Transverse colon (tissue), 4 donors: ENCODE results near the gene KRT72. TPM values are rescaled to one million over a fixed set of nuclear protein-coding genes. Genes with fewer than 3 reads are reported as not detected.

Experiments
- DNase-seq: peaks from one replicate; pipeline ENCODE4 v3.0.0-alpha.2; 2019
- H3K27ac ChIP-seq, 4 donors: fragments of 200-600 bp; sonication (generic); 2 replicates each; pipeline ENCODE4 v1.5.1; 2016 to 2018; ENCODE audit warnings: inconsistent platforms in 4 of 4
- H3K27me3 ChIP-seq: fragments of 200-600 bp; sonication (generic); 2 replicates; pipeline ENCODE4 v1.5.1; 2017; ENCODE audit warnings: inconsistent platforms
- H3K36me3 ChIP-seq, 4 donors: fragments of 200-600 bp; sonication (generic); 2 replicates each; pipeline ENCODE4 v1.5.1; 2017 to 2019; ENCODE audit warnings: inconsistent platforms in 4 of 4
- H3K4me1 ChIP-seq, 4 donors: fragments of 200-600 bp; sonication (generic); 2 replicates each; pipeline ENCODE4 v1.5.1; 2017 to 2020; ENCODE audit warnings: inconsistent platforms in 4 of 4
- H3K4me3 ChIP-seq, 4 donors: fragments of 200-600 bp; sonication (generic); 1 replicate in 1 of 4; 2 replicates in 3 of 4; pipeline versions ENCODE4 v1.5.1 to v1.6.1; 2017 to 2019; ENCODE audit warnings: inconsistent platforms in 4 of 4
- H3K9me3 ChIP-seq, 2 donors: fragments of 200-600 bp; sonication (generic); 2 replicates each; pipeline ENCODE4 v1.5.1; 2017 to 2019; ENCODE audit warnings: inconsistent platforms in 2 of 2
- EP300 ChIP-seq: sonication (generic); formaldehyde crosslinking; IDR thresholded peaks from one replicate; pipeline ENCODE4 v1.6.1; 2017; ENCODE audit warnings: antibody characterized with exemption, low read depth
- POLR2A ChIP-seq: fragments of 450-650 bp; IDR thresholded peaks from one replicate; pipeline ENCODE4 v1.6.1; 2016; ENCODE audit warnings: antibody characterized with exemption, mild to moderate bottlenecking, moderate library complexity
- POLR2AphosphoS5 ChIP-seq, 3 donors: sonication (generic); formaldehyde crosslinking; IDR thresholded peaks; one replicate each; pipeline ENCODE4 v1.6.1; 2016; ENCODE audit warnings: antibody characterized with exemption in 3 of 3
- WGBS, 2 donors: methylation state at CpG; one replicate each; pipeline ENCODE4 v1.1.5; 2018; ENCODE audit warnings: low coverage in 1 of 2; 5-methylcytosine and 5-hydroxymethylcytosine counted together
- in situ Hi-C, 4 donors: fragments of 200-750 bp; cut with MboI; loops; one replicate each; pipeline versions ENCODE4 v1.15.0 to v1.15.1; 2017; ENCODE audit warnings: low sequenced_read_pairs in 3 of 4, low pct_ligation_motif_present in 1 of 4, low pct_unique_long_range_greater_than_20kb in 1 of 4
- intact Hi-C: fragments of 100-400 bp; cut with DNase I; formaldehyde crosslinking; loops from one replicate; pipeline ENCODE4 v1.15.1; 2023; ENCODE audit warnings: low total_unique reads
- total RNA-seq, 4 donors: library from RNA; depleted of rRNA; stranded (reverse); fragments of >200 nt; gene quantifications; one replicate each; pipeline ENCODE4 v1.1.0, GENCODE V29; 2016
- TF ChIP-seq, protein P1 (sequence below), 5 experiments: fragments of 200-600 bp in 3 of 5; fragments of 450-650 bp in 2 of 5; sonication (generic) in 3 of 5; IDR thresholded peaks; 1 replicate in 2 of 5; 2 replicates in 3 of 5; pipeline ENCODE4 v1.5.1; 2016 to 2017; ENCODE audit warnings: antibody characterized with exemption in 5 of 5, inconsistent platforms in 3 of 5, mild to moderate bottlenecking in 2 of 5, moderate library complexity in 1 of 5

Gene KRT72
- total RNA-seq, 4 donors from 2014 or later = not detected

DNA sequence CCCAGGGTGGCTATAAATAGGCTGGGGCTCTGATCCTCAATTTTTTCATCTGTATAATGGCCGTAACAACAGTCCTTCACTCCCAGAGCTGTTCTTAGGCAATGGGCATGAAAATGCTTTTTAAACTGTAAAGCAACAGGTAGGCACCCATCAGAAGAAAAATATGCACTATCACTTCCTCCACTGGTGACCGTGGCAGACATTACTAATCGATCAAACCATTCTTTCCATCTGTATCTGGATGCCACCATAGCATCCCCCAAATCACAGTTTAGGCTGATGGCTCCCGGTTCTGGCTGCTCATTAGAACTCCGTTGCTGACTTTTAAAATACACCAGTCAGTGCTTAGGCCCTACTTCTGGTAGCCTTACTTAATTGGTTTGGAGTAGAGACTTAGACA, 59.6 kb downstream of the KRT72 start:
- WGBS, 2 donors = 92 to 100% methylated on average over 1 to 5 of the region's 5 CpGs
- H3K36me3 ChIP-seq = no peaks in the 10 kb centered on the region
- H3K4me1 ChIP-seq = peaks cover 0 to 3% (median 0%) of the 10 kb centered on the region in 4 donors
- intact Hi-C loops = no loop called here
- no peak for DNase-seq
- in situ Hi-C loops = no loop called here
- H3K4me3 ChIP-seq = no peak overlapping the region
- H3K27me3 ChIP-seq = no peaks in the 10 kb centered on the region
- H3K9me3 ChIP-seq = no peaks in the 10 kb centered on the region
- TF ChIP-seq EP300 (no peak), POLR2AphosphoS5 (IDR thresholded peaks at IDR 0.05) (no peak), POLR2A (no peak)
- TF ChIP-seq, protein P1, sequence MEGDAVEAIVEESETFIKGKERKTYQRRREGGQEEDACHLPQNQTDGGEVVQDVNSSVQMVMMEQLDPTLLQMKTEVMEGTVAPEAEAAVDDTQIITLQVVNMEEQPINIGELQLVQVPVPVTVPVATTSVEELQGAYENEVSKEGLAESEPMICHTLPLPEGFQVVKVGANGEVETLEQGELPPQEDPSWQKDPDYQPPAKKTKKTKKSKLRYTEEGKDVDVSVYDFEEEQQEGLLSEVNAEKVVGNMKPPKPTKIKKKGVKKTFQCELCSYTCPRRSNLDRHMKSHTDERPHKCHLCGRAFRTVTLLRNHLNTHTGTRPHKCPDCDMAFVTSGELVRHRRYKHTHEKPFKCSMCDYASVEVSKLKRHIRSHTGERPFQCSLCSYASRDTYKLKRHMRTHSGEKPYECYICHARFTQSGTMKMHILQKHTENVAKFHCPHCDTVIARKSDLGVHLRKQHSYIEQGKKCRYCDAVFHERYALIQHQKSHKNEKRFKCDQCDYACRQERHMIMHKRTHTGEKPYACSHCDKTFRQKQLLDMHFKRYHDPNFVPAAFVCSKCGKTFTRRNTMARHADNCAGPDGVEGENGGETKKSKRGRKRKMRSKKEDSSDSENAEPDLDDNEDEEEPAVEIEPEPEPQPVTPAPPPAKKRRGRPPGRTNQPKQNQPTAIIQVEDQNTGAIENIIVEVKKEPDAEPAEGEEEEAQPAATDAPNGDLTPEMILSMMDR (IDR thresholded peaks at IDR 0.05) = no peak
- no peak overlapping the region for H3K27ac ChIP-seq

DNA sequence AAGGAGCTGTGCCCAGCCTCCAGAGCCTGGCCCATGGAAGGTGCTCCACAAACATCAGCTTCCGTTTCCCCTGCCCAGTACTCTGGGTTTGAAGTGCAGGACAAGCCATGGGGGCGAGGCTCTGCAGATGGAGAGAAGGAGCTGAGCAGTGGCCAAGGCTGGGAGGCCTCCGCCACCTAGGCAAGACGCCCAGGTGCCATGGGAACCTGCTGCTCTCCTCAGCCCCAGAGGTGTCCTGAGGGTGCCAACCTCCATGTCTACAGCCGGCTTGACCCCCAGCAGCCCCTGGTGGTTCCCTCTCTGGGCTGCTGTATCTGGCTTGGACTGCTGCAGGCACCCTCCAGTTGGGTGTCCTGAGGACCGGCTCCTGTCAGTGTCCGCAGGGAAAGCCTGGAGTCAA, 60.7 kb downstream of the KRT72 start:
- WGBS, 2 donors = 84 to 100% methylated on average over 1 to 7 of the region's 7 CpGs
- H3K27me3 ChIP-seq = no peaks in the 10 kb centered on the region
- no peak overlapping the region for H3K27ac ChIP-seq
- no peaks in the 10 kb centered on the region for H3K36me3 ChIP-seq
- H3K9me3 ChIP-seq = no peaks in the 10 kb centered on the region
- no peak overlapping the region for H3K4me3 ChIP-seq
- DNase-seq = no peak
- intact Hi-C loops (no loop called here), in situ Hi-C loops (no loop called here)
- H3K4me1 ChIP-seq = peaks cover 0 to 3% (median 0%) of the 10 kb centered on the region in 4 donors
- TF ChIP-seq POLR2AphosphoS5 (IDR thresholded peaks at IDR 0.05) (no peak), EP300 (no peak), POLR2A (no peak)
- TF ChIP-seq, protein P1 (IDR thresholded peaks at IDR 0.05) = no peak

DNA sequence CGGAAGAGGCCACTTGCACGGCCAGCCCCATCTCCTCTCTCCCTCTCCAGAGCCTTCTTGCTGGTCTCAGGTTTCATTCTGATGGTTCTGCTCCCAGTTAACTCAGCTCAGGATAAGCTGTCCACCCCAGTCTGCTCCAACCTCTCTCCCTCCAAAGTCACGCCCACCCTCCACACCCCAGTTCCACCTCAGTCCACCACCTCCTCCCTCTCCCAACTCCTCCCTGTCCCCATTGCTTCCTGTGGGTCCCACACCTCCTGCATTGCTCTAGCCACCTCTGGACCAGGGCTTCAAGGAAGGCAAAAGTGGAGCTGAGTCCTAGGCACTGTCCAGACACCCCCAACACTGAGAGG, 61.5 kb downstream of the KRT72 start:
- WGBS, 2 donors = 78 to 94% methylated on average over 3 of the region's 3 CpGs
- H3K4me3 ChIP-seq = no peak overlapping the region
- no peak for DNase-seq
- H3K4me1 ChIP-seq = peaks cover 0 to 3% (median 0%) of the 10 kb centered on the region in 4 donors
- intact Hi-C loops (no loop called here), in situ Hi-C loops (no loop called here)
- H3K36me3 ChIP-seq = no peaks in the 10 kb centered on the region
- no peaks in the 10 kb centered on the region for H3K27me3 ChIP-seq
- H3K9me3 ChIP-seq = no peaks in the 10 kb centered on the region
- TF ChIP-seq POLR2A (no peak), EP300 (no peak), POLR2AphosphoS5 (IDR thresholded peaks at IDR 0.05) (no peak)
- TF ChIP-seq, protein P1 (IDR thresholded peaks at IDR 0.05) = no peak
- no peak overlapping the region for H3K27ac ChIP-seq

DNA sequence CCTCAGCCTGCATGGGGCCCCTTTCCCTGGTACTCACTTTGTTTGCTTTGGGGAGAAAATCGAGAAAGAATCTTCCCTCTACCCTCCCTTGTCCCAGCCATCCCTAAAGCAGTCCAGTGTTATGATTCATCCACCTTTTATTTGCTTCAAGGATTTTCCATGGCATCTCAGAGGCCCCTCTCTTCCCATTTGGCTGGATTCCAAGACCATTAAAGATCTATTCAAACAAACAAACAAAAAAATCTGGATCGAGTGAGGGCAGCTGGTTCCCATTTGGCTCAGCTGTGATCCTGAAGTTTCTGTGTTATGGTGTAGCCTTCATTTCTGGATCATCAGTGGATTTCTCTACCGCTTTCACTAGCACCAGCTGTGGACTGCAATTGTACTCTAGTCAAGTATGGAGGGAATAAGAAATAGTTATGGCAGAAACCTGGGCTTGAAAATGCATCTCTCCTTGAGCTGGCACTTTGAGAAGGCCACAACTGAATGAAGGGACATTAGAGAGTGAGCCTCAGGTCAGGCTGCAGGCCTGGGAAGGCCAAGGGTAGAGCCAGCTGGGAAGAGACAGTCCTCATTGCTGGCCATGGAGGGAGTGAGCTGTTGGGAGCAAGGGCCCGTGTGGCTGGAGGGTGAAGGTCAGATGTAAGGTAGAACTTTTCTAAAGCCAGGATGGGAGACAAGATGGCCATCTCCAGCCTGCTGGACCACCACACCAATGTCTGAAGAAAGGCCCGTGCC, 62.0 kb downstream of the KRT72 start:
- no peak for TF ChIP-seq POLR2AphosphoS5 (IDR thresholded peaks at IDR 0.05)
- no peak for TF ChIP-seq EP300
- no peak for TF ChIP-seq POLR2A
- TF ChIP-seq, protein P1 (IDR thresholded peaks at IDR 0.05) = no peak
- in situ Hi-C loops = no loop called here
- DNase-seq = no peak
- Histone ChIP-seq H3K9me3 (no peaks in the 10 kb centered on the region), H3K36me3 (no peaks in the 10 kb centered on the region), H3K27me3 (no peaks in the 10 kb centered on the region), H3K27ac (no peak overlapping the region), H3K4me1 (peaks cover 0 to 3% (median 0%) of the 10 kb centered on the region in 4 donors), H3K4me3 (no peak overlapping the region)
- intact Hi-C loops = no loop called here
- WGBS, 2 donors = 51 to 65% methylated on average over 4 to 5 of the region's 5 CpGs
